GM12872 (cell line): ENCODE measurements around the gene BUD13.

Experiments used
- TF ChIP-seq, protein P1 (sequence below): IDR thresholded peaks from 3 replicates; pipeline ENCODE4 v1.5.1; 2011; ENCODE audit warnings: low read depth, mild to moderate bottlenecking, low read length, moderate library complexity; ENCODE audit not compliant: insufficient read depth

Gene BUD13

DNA sequence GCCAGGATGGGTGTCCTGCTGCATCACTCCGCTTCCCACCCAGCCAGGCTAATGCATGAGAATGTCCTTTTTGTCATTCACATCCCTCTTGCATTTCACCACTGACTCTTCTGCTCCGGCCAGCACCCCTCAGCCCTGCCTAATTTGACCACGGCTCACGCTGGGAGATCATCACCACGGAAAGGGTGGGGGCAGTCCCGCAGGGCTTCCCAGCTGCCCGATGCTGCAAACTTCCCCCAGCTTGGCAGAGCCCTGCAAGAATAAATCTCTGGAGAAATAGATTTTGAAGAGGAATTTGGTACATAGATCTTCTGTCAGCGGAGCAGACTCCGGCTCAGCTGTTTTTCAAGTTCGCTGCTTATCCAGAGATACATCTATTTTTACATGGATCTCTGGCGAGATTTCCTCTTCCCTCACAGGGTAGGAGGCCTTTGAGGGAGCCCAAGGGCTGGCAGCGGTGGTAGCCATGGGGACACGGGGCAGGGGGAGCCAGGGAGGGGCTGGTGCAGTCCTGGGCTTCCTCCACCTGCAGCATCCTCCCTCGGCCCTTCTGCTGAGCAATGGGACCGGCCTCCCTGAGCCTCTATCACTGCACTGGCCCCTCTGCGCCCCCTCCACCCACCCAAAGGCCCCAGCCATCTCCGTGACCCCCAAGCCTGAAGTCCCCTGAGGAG, 62.6 kb downstream of the BUD13 start:
- TF ChIP-seq, protein P1, sequence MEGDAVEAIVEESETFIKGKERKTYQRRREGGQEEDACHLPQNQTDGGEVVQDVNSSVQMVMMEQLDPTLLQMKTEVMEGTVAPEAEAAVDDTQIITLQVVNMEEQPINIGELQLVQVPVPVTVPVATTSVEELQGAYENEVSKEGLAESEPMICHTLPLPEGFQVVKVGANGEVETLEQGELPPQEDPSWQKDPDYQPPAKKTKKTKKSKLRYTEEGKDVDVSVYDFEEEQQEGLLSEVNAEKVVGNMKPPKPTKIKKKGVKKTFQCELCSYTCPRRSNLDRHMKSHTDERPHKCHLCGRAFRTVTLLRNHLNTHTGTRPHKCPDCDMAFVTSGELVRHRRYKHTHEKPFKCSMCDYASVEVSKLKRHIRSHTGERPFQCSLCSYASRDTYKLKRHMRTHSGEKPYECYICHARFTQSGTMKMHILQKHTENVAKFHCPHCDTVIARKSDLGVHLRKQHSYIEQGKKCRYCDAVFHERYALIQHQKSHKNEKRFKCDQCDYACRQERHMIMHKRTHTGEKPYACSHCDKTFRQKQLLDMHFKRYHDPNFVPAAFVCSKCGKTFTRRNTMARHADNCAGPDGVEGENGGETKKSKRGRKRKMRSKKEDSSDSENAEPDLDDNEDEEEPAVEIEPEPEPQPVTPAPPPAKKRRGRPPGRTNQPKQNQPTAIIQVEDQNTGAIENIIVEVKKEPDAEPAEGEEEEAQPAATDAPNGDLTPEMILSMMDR: no peak

DNA sequence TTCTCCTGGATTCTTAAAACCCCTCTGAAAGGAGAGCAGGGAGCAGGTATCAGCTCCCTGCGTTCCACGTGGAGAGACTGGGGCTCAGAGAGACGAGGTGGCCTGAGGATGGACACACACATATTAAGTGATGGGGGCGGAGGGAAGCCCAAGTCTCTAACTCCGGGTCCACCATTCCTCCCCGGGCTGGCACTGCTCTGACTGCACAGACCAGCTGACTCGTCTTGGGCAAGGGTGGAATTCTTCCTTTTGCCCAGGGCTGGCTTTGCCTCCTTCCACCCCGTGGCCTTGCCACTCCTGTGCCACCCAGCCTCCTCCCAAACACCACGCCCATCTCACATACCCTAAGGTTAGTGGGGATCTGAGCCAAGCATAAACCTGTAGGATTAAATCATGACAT, 65.0 kb downstream of the BUD13 start:
- TF ChIP-seq, protein P1: no peak

DNA sequence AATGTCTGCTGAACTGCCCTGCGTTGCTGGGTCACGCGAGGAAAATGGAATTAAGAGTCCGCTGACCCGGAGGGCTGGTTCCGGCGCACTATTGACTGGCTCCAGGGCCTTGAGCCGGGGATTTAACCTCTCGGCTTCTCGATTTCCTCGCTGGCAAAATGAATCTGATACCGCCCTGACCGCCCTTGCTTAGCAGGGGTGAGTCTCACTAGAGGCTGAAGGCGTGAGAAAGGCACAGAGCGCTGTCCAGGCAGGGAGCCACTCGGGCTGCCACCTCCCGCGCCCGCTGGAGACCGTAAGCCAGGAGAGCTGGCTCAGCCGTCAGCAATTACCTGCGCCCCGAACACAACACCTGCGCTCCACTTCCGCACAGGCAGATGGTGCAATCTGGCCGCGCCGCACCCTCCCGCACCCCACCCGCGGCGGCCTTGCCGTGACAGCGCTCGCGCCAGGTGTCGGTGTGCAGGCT, 65.6 kb downstream of the BUD13 start:
- TF ChIP-seq, protein P1: no peak

DNA sequence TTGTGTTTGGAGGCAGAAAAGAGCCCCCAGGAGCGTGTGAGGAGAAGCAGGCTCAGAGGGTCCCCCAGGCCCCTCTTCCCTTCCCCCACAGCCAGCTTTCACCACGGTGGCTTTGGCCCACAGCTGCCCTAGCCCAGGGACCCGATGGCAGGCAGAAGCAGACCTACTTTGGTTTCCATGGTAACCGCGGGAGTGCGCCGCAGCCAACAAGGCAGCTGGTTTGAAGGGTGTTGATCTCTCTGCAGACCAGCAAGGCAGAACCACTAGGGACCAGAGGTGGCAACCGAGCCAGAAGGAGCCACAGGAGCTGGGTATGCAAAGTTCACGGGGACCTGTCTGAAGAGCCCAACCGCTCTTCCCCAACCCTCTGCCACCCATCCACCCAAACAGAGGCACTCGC, 69.4 kb downstream of the BUD13 start:
- TF ChIP-seq, protein P1: no peak

DNA sequence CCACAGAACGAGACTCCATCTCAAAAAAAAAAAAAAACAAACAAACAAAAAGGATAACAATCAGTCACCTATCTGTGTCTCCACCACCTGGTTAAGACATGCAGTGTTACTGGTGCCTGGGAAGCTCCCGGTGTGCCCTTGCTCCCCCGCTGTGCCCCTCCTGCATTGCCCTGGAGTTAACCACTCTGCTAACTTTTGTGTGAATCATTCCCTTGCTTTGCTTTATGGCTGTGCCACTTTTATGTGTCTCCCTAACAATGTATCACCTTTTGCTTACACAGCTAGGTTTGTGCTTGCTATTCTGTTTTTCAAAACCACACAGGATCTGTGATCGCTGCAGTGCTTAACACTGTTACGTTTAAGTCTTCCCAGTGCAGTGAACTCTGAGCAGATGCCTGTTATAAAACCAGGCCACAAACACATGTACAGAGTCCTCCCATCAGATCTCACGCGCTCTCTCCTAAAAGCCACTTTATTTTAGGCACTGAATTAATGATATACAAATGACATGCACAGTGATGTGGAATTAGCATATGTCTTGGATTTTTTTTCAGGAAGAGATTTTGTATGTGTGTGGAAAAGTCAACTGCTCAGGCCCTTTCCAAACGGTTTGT, 69.9 kb downstream of the BUD13 start:
- TF ChIP-seq, protein P1: no peak

DNA sequence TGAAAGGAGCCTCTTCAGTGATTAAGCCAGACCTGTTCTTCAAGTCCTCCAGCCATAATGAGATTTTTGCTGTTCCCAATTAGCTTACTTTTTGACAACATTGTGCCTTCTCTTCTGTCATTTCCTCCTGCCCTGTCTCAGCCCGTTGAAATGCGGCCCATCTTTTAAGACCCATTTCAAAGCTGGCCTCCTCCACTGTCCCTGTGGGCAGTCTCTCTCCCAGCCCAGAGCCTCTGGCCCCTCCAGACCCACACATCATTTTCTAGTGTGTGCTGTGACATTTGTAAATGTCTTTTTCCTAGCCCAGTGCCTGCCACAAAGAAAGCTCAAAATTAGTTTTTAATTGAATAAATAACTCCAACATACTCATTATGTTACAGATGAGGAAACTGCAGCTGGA, 70.9 kb downstream of the BUD13 start:
- TF ChIP-seq, protein P1: no peak

DNA sequence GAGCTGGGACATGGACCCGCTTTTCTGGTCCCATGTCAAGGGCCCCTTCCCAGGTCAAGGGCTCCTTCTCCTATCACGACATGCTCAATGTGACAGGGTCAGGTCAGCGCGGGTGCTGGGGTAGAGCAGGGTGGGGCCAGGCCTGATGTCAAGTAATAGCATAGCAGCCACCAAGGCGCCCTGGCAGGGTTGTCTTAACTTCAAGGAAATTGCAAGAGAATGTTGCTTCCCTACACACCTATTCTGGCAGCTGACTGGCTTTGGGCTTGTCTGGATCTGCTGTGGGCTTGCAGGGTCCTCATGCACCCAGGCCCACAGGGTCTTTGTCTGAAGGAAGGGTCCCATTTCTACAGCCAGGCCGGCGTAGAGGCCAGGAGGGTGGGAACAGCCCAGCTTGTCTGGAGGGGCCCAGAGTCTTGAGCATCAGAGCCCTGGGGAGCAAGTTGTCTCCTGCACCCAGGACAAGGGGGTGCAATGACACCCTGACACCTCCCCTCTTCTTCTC, 71.4 kb downstream of the BUD13 start:
- TF ChIP-seq, protein P1: no peak
